Small intestine (tissue), 7 donors: ENCODE measurements around the gene SPNS3. TPM values are rescaled to one million over a fixed set of nuclear protein-coding genes. Genes with fewer than 3 reads are reported as not detected.

Source experiments
- DNase-seq, 2 donors: peaks; one replicate each; pipeline versions ENCODE4 v3.0.0 to v3.0.0-alpha.2; 2013
- FAIRE-seq: peaks from 2 replicates; lab custom pipeline; 2012; peaks lifted over from hg19 to GRCh38; lab: Jason Lieb, UNC
- H3K27ac ChIP-seq, 3 donors: one replicate each; pipeline ENCODE4 v1.5.1; 2013; ENCODE audit warnings: low read length in 2 of 3, mild to moderate bottlenecking in 2 of 3, control low read depth in 1 of 3, inconsistent platforms in 1 of 3, low read depth in 1 of 3, moderate library complexity in 1 of 3
- H3K27me3 ChIP-seq, 3 donors: one replicate each; pipeline ENCODE4 v1.6.1; 2013; ENCODE audit warnings: low read length in 3 of 3, inconsistent platforms in 1 of 3; ENCODE audit not compliant: control insufficient read depth in 3 of 3, insufficient read depth in 3 of 3
- H3K36me3 ChIP-seq, 3 donors: one replicate each; pipeline ENCODE4 v1.6.1; 2013; ENCODE audit warnings: low read length in 3 of 3, inconsistent platforms in 1 of 3, low read depth in 1 of 3, mild to moderate bottlenecking in 1 of 3, moderate library complexity in 1 of 3; ENCODE audit not compliant: control insufficient read depth in 3 of 3, insufficient read depth in 2 of 3
- H3K4me1 ChIP-seq, 3 donors: one replicate each; pipeline ENCODE4 v1.6.1; 2013; ENCODE audit warnings: low read length in 2 of 3, inconsistent platforms in 1 of 3, low read depth in 1 of 3, mild to moderate bottlenecking in 1 of 3, moderate library complexity in 1 of 3; ENCODE audit not compliant: control insufficient read depth in 3 of 3, insufficient read depth in 2 of 3
- H3K4me3 ChIP-seq, 3 donors: one replicate each; pipeline ENCODE4 v1.5.1; 2013; ENCODE audit warnings: low read length in 3 of 3, control low read depth in 1 of 3, inconsistent platforms in 1 of 3, low read depth in 1 of 3, mild to moderate bottlenecking in 1 of 3, moderate library complexity in 1 of 3
- H3K9me3 ChIP-seq, 2 donors: one replicate each; pipeline ENCODE4 v1.6.1; 2013; ENCODE audit warnings: low read depth in 1 of 2, low read length in 1 of 2; ENCODE audit not compliant: control insufficient read depth in 2 of 2, insufficient read depth in 1 of 2
- WGBS, 3 donors: extraction: QIAGEN DNeasy Blood & Tissue Kit; methylation state at CpG; one replicate each; pipeline ENCODE4 v1.1.7; 2013; 5-methylcytosine and 5-hydroxymethylcytosine counted together
- polyA plus RNA-seq, 4 donors: library from polyadenylated mRNA; stranded (reverse) in 3 of 4; unstranded in 1 of 4; fragments of 200-250 nt in 3 of 4; fragments of 120-200 nt in 1 of 4; gene quantifications; one replicate each; pipeline versions ENCODE4 v1.2.1 to v1.2.3, GENCODE V29; 2013
- donor health status: healthy with polysubstance abuse.
- donor health status: control.
- donor health status: control.
- donor health status: Bipolar disorder and iron deficiency.
- donor health status: healthy.

Gene SPNS3
- polyA plus RNA-seq, 4 donors: 0.45 to 8.1 (median 2.4) TPM

DNA sequence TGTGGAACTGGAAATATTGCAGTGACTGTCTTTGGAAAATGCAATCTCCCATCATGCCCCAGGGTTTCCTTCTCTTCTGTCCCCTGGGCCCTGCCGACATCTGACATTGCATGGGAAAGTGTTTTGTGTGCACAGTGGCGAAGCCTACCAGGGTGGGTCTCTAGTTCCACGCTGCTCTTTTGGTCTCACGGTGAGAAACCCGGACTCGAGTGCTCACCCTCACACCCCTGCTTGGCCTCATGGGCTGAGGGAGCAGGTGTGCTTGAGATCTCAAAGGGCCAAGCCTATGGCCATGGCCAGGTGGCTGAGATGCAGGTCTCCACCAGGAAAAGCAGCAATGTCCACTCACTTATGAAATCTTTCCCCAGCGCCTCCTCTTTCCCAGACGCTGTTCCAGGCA, 32.0 kb downstream of the SPNS3 start:
- no peaks in the 10 kb centered on the region for H3K27me3 ChIP-seq
- WGBS, 3 donors: 86 to 95% (median 87%) methylated on average over 8 of the region's 8 CpGs
- FAIRE-seq: no peak
- H3K36me3 ChIP-seq: peaks cover 0 to 3% (median 0%) of the 10 kb centered on the region in 3 donors
- no peaks in the 10 kb centered on the region for H3K4me1 ChIP-seq
- peaks cover 0 to 10% of the 10 kb centered on the region in 2 donors for H3K9me3 ChIP-seq
- DNase-seq: no peak
- H3K27ac ChIP-seq: no peak overlapping the region
- no peak overlapping the region for H3K4me3 ChIP-seq

DNA sequence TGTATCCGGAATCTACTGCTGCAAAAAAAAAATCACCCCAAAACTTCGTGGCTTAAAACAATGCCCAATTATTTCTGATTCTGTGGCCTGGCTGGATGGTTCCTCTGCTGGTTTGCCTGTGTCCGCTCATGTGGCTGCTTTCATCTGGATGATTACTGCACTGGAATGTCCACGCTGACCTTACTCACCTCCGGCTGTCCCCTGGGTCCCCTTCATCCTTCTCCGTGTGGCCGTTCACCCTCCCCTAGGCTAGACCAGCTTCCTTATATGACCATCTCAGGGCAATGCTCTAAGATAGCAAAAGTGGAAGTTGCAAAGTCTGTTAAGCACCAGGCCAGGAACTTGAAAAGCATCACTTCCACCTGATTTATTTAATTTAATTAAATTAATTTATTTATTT, 33.5 kb downstream of the SPNS3 start:
- H3K27ac ChIP-seq: no peak overlapping the region
- 74 to 89% (median 86%) methylated on average over 7 of the region's 7 CpGs for WGBS, 3 donors
- no peak for FAIRE-seq
- no peak overlapping the region for H3K4me3 ChIP-seq
- no peaks in the 10 kb centered on the region for H3K27me3 ChIP-seq
- no peaks in the 10 kb centered on the region for H3K4me1 ChIP-seq
- peaks cover 0 to 3% of the 10 kb centered on the region in 2 donors for H3K9me3 ChIP-seq
- peaks cover 0 to 3% (median 0%) of the 10 kb centered on the region in 3 donors for H3K36me3 ChIP-seq
- DNase-seq: no peak

DNA sequence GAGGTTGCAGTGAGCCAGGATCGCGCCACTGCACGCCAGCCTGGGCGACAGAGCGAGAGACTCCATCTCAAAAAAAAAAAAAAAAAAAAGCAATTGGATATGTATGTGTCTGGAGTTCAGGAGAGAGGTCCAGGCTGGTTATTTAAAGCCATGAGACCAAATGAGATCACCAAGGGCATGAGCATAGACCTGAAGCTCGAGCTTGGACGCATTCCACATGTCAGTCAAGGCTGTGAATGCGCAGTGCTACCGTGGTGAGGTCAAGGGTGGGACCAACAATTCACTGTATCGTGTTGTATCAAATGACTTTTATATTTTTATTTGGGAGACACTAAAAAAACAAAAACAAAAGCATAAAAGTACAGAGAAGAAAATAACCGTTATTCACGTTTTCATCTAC, 35.8 kb downstream of the SPNS3 start:
- Histone ChIP-seq H3K9me3 (peaks cover 0 to 3% of the 10 kb centered on the region in 2 donors), H3K36me3 (no peaks in the 10 kb centered on the region), H3K4me3 (no peak overlapping the region), H3K27me3 (no peaks in the 10 kb centered on the region), H3K27ac (no peak overlapping the region), H3K4me1 (no peaks in the 10 kb centered on the region)
- no peak for DNase-seq
- no peak for FAIRE-seq
- 87 to 92% (median 91%) methylated on average over 12 of the region's 12 CpGs for WGBS, 3 donors

- FAIRE-seq: no peak
These were observed 38.5 kb downstream of the SPNS3 start for GRCh38 chr17:4472286-4472685.

DNA sequence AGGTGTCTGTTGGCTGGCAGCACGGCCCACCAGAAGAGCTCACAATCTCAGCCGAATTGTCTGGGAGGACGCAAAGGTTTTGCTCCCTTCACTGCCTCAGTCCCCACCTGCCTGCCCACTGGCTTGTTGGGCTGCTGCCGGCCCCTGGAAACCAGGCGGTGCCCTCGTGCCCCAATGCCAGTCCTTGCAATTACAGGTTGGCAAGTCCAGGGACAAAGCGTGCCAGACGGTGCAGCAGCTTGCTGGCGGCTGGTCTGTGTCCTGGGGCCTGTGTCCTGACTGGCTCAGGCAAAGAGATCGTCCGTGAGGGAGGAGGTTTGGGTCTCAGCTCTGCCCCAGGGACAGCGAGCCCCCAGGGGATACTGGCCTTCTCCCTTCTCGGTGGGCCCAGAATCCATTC, 40.4 kb downstream of the SPNS3 start:
- peaks cover 4 to 39% (median 8%) of the 10 kb centered on the region in 3 donors for H3K4me1 ChIP-seq
- no peaks in the 10 kb centered on the region for H3K9me3 ChIP-seq
- no peak for DNase-seq
- H3K27ac ChIP-seq: no peak overlapping the region
- no peak for FAIRE-seq
- H3K27me3 ChIP-seq: no peaks in the 10 kb centered on the region
- H3K4me3 ChIP-seq: no peak overlapping the region
- H3K36me3 ChIP-seq: no peaks in the 10 kb centered on the region
- 36 to 86% (median 63%) methylated on average over 13 of the region's 13 CpGs for WGBS, 3 donors

More at GRCh38 chr17:4472286-4472685, 38.5 kb downstream of the SPNS3 start:
- H3K36me3 ChIP-seq: no peaks in the 10 kb centered on the region
- no peaks in the 10 kb centered on the region for H3K27me3 ChIP-seq
- peaks cover 4 to 23% (median 5%) of the 10 kb centered on the region in 3 donors for H3K4me1 ChIP-seq
- DNase-seq: no peak
- no peak overlapping the region for H3K4me3 ChIP-seq
- no peaks in the 10 kb centered on the region for H3K9me3 ChIP-seq
- no peak overlapping the region for H3K27ac ChIP-seq
- WGBS, 3 donors: 92 to 96% (median 96%) methylated on average over 3 of the region's 3 CpGs

DNA sequence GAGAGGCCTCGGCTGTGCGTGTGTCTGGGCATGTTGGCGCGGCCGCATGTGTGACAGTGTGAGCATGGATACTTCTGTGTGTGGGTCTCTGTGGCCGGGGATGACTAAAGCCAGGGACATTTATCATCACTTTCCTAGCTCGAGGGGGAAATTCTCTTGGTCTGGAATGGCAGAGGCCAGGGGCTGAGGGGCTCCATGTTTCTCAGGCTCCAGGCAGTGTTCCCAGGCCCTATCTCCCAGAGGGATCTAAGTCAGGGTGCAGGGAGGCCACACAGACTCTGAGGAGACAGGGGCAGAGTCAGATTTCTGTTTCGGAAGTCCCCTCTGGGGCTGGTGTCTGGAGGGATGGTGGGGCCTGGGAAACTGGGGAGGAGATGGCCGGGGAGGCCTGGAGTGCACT, 41.3 kb downstream of the SPNS3 start:
- Histone ChIP-seq H3K27me3 (no peaks in the 10 kb centered on the region), H3K36me3 (no peaks in the 10 kb centered on the region), H3K27ac (no peak overlapping the region), H3K4me3 (no peak overlapping the region), H3K9me3 (no peaks in the 10 kb centered on the region), H3K4me1 (peaks cover 4 to 48% (median 8%) of the 10 kb centered on the region in 3 donors)
- FAIRE-seq (no peak), DNase-seq (no peak)
- WGBS, 3 donors: 82 to 90% (median 88%) methylated on average over 9 of the region's 9 CpGs

- Histone ChIP-seq H3K4me3 (no peak overlapping the region), H3K4me1 (peaks cover 4 to 53% (median 8%) of the 10 kb centered on the region in 3 donors), H3K36me3 (no peaks in the 10 kb centered on the region), H3K27ac (peak overlapping the region in 2 of 3 donors; percentile 86 to 96), H3K9me3 (no peaks in the 10 kb centered on the region), H3K27me3 (no peaks in the 10 kb centered on the region)
- FAIRE-seq (no peak), DNase-seq (no peak)
- WGBS, 3 donors: 70 to 78% (median 71%) methylated on average over 7 of the region's 7 CpGs
These were observed 41.7 kb downstream of the SPNS3 start for GRCh38 chr17:4475463-4475862.

DNA sequence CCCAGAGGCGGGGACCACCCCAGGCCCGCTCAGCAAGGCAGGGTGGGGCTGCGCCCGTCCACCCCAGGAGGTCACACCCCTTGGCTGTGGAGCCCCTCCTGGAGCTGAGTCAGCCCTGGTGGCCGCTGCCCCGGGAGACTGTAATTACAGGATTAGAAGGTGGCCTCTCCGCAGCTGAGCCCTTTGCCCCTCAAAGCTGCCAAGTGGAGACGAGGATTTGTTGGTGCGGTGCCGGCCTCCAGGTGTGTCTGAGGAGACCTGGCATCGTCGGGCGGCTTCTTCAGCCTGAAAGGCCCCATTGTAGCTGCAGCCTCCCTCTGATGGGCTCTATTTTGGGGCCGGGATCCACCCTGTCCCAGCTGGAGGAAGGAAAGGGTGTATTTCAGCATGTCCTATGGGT, 42.3 kb downstream of the SPNS3 start:
- Histone ChIP-seq H3K36me3 (no peaks in the 10 kb centered on the region), H3K4me1 (peaks cover 4 to 58% (median 8%) of the 10 kb centered on the region in 3 donors), H3K4me3 (no peak overlapping the region), H3K27me3 (no peaks in the 10 kb centered on the region), H3K9me3 (no peaks in the 10 kb centered on the region), H3K27ac (peak overlapping the region; percentile 73 to 96 (median 86))
- 15 to 53% (median 30%) methylated on average over 11 to 14 of the region's 14 CpGs for WGBS, 3 donors
- no peak for FAIRE-seq
- DNase-seq: peak; percentile 77 to 87

DNA sequence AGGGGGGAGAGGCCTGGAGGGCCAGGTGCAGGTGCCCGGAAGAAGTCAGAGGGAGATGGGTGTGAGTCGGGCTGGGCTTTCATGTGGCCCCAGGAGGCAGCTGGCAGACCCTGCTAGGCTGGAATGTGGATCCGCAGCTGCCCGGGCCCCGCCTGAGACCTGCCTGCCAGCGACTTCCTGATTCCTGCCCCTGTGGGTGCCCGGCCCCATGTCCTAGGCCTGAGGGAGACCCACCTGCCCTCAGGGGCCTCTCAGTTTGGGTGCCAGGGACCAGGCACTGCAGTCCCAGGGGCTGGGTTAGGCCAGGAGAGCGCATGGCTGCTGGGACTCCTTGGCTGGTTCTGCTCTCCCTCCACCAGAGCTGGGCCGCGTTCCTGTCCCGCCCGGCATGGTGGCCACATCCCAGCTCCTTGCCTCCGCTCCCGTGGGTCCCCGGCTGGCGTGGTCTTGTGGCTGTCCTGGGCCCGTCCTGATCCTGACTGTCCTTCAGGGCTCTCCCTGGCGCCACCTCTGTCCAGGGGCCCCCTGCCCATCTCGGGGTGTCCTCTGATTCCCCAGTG, 42.9 kb downstream of the SPNS3 start:
- Histone ChIP-seq H3K9me3 (no peaks in the 10 kb centered on the region), H3K4me1 (peaks cover 4 to 64% (median 8%) of the 10 kb centered on the region in 3 donors), H3K4me3 (peak overlapping the region in 1 of 3 donors; percentile 6), H3K27me3 (no peaks in the 10 kb centered on the region), H3K36me3 (no peaks in the 10 kb centered on the region), H3K27ac (peak overlapping the region; percentile 73 to 96 (median 86))
- DNase-seq (peak; percentile 78 to 82), FAIRE-seq (no peak)
- WGBS, 3 donors: 16 to 62% (median 41%) methylated on average over 17 to 19 of the region's 19 CpGs
